Astrocyte of the spinal cord (primary cell): ENCODE measurements around the gene LRRTM4.

Experiments
- DNase-seq: peaks from one replicate; pipeline ENCODE4 v3.0.0; 2011; ENCODE audit warnings: low read depth, low spot score
- H3K4me3 ChIP-seq: 2 replicates; pipeline ENCODE4 v1.5.1; 2011; ENCODE audit warnings: low read depth, mild to moderate bottlenecking, low read length, moderate library complexity
- in situ Hi-C: cut with HindIII; loops from 2 replicates; pipeline ENCODE4 v1.10.0; 2017; ENCODE audit warnings: low sequenced_read_pairs
- TF ChIP-seq, protein P1 (sequence below): IDR thresholded peaks from 2 replicates; pipeline ENCODE4 v1.5.1; 2012; ENCODE audit warnings: low read depth, mild to moderate bottlenecking, low read length, inconsistent platforms

LRRTM4 gene

DNA sequence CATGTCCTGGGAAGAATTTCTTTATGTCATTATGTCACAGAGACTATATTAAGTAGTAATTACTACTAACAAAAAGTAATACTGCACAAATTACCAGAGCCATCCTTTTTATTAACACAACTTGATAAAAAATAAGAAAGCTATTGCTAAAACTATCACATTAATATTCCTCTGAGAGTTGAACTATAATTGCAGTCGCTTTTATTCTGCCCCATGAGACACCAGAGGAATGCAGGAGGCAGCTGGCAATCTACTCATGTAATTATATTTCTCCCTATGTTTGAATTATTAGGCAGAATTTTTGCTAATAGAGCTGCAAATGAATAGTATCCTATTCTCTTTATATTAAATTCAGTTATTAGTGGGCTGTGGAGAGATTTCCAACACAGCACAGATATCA lies 220.7 kb downstream of the LRRTM4 start:
- TF ChIP-seq, protein P1, sequence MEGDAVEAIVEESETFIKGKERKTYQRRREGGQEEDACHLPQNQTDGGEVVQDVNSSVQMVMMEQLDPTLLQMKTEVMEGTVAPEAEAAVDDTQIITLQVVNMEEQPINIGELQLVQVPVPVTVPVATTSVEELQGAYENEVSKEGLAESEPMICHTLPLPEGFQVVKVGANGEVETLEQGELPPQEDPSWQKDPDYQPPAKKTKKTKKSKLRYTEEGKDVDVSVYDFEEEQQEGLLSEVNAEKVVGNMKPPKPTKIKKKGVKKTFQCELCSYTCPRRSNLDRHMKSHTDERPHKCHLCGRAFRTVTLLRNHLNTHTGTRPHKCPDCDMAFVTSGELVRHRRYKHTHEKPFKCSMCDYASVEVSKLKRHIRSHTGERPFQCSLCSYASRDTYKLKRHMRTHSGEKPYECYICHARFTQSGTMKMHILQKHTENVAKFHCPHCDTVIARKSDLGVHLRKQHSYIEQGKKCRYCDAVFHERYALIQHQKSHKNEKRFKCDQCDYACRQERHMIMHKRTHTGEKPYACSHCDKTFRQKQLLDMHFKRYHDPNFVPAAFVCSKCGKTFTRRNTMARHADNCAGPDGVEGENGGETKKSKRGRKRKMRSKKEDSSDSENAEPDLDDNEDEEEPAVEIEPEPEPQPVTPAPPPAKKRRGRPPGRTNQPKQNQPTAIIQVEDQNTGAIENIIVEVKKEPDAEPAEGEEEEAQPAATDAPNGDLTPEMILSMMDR: no peak
- no peak for DNase-seq
- H3K4me3 ChIP-seq: no peak overlapping the region
- in situ Hi-C loops: no loop called here

DNA sequence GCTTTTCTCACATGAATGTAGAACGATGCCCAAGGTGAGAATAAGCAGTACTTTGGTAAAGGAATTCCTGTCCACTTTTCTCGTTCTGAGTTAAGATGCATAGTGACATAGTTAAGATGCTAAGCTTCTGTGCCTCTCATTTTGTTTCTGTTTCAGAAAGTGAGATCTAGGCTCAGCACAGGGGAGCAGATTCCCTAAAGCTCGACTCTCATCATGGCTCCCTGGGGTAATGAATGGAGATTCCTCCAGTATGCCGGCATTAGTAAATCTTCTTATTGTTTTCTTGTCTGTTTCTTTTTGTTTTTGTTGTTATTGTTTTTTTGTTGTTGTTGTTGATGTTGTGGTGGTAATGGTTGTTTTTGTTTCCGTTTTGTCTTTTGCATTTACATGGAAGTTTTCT lies 225.4 kb downstream of the LRRTM4 start:
- no peak overlapping the region for H3K4me3 ChIP-seq
- TF ChIP-seq, protein P1: no peak
- DNase-seq: no peak
- in situ Hi-C loops: no loop called here

DNA sequence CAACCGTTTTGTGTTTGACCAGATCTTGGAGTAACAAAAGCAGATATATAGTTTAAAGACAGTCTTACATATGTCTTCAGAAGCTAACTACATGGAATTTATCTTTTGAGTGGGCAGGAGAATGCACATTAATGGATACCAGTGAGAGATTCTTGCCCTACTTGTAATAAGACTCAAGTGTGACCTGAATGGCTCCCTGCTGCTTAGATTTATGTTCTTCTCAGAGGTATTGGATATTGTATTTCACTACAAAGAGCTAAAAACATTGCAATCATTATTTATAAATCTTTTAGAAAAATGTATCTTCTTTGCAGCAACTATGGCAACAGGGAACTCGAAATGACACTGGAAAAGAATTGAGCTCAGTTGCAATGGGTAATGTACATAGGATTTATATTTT lies 227.7 kb downstream of the LRRTM4 start:
- no peak for DNase-seq
- in situ Hi-C loops: no loop called here
- TF ChIP-seq, protein P1: no peak
- H3K4me3 ChIP-seq: no peak overlapping the region

DNA sequence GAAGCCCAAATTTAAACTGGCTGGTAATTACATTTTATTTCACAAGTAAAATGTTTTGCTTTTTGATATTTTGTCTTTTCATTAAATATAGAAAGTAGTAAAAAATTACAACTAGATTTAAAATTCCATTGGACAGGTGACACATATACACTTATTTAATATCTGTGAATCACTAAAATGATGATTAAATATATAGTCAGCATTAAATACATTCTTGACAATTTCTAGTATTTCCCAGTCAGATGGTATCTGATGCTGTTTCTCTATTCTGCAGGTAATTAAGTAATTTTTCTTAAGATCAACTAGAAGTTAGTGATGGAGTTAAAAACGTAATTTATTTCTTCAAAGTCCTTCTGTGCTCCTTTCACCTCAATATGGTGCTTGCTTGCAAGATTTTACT lies 237.8 kb downstream of the LRRTM4 start:
- in situ Hi-C loops: no loop called here
- H3K4me3 ChIP-seq: no peak overlapping the region
- no peak for DNase-seq
- TF ChIP-seq, protein P1: no peak

DNA sequence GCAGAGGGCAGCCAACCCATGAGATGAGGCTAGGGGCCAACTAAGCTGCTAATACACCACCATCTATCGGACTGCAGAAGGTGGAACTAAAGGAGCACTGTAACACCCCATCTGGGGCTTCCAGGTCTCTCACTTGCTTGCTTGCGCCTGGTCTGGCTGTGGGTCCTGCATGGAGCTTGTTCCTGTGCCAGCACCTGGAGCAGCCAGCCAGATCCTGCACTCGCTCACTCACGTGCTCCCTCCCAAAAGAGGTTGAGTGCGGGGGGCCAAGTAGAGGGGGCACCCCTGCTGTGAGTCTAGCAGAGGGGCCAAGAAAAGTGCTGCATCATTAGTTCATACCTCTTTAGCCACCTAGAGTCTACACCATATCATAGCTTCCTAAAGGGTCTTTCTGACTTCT lies 250.9 kb downstream of the LRRTM4 start:
- in situ Hi-C loops: no loop called here
- no peak overlapping the region for H3K4me3 ChIP-seq
- no peak for DNase-seq
- TF ChIP-seq, protein P1: no peak

DNA sequence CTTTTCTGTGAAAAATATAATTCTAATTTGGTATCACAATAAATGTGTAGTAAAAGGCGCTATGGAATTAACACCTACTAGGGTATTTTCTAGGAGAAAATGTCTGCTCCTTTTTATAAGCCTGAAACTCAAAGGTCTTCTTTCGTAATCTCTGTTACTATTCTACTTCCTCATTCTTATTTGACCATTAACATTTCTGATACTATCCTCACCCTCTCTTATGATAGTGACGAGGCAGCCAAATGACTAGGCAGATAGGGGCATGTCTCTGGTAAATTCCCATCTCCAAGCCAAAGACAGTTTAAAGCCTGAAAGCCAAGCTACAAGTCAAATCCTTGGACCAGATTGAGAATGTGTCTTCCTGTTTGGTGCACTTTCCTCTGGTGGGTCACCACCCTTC lies 251.7 kb downstream of the LRRTM4 start:
- H3K4me3 ChIP-seq: no peak overlapping the region
- DNase-seq: no peak
- in situ Hi-C loops: no loop called here
- TF ChIP-seq, protein P1: no peak

DNA sequence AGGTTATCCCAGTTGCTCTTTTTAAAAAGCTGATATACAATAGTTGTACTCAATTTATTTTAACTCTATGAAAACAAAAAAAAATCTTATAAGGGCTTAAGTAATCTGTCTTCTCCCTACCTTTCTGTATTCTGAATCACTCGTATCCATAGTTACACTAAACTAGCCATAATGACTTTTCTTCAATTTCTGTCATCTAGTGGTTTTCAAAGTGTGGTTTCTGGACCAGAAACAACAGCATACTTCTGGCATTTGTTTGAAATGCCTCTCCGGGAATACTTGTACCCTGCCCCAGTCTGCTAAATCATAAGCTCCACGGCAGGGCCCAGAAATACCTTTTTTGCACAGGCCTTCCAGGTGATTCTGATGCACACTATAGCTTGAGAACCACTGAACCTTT lies 253.6 kb downstream of the LRRTM4 start:
- in situ Hi-C loops: no loop called here
- H3K4me3 ChIP-seq: no peak overlapping the region
- peak; percentile 65 for DNase-seq
- TF ChIP-seq, protein P1: no peak
